H9 (cell line): ENCODE measurements around the gene PDXK. TPM values are rescaled to one million over a fixed set of nuclear protein-coding genes. Genes with fewer than 3 reads are reported as not detected.

Source experiments
- DNase-seq: peaks from one replicate; pipeline ENCODE4 v3.0.0-alpha.2; 2017
- H2AFZ ChIP-seq: one replicate; pipeline ENCODE4 v1.6.1; 2013; ENCODE audit warnings: mild to moderate bottlenecking, low read length, control low read depth, moderate library complexity
- H2AK5ac ChIP-seq: 2 replicates; pipeline ENCODE4 v1.6.1; 2013; ENCODE audit warnings: low read length, control low read depth, mixed read lengths; ENCODE audit not compliant: insufficient read length
- H2BK120ac ChIP-seq: one replicate; pipeline ENCODE4 v1.6.1; 2013; ENCODE audit warnings: low read depth, mild to moderate bottlenecking, low read length, control low read depth, inconsistent platforms; ENCODE audit not compliant: poor library complexity, severe bottlenecking
- H2BK12ac ChIP-seq: 2 replicates; pipeline ENCODE4 v1.6.1; 2013; ENCODE audit warnings: low read length, control low read depth, mixed read lengths, low read depth; ENCODE audit not compliant: insufficient read length
- H2BK15ac ChIP-seq: 2 replicates; pipeline ENCODE4 v1.6.1; 2013; ENCODE audit warnings: low read depth, low read length, control low read depth
- H2BK20ac ChIP-seq: one replicate; pipeline ENCODE4 v1.6.1; 2013; ENCODE audit warnings: low read depth, mild to moderate bottlenecking, low read length, control low read depth, inconsistent platforms; ENCODE audit not compliant: poor library complexity, severe bottlenecking
- H2BK5ac ChIP-seq: 2 replicates; pipeline ENCODE4 v1.6.1; 2013; ENCODE audit warnings: low read length, control low read depth, mixed read lengths; ENCODE audit not compliant: insufficient read length
- H3K14ac ChIP-seq: 2 replicates; pipeline ENCODE4 v1.6.1; 2013; ENCODE audit warnings: low read length, control low read depth; ENCODE audit not compliant: insufficient read depth
- H3K18ac ChIP-seq: 2 replicates; pipeline ENCODE4 v1.6.1; 2013; ENCODE audit warnings: low read depth, mild to moderate bottlenecking, mixed read lengths, low read length, control low read depth; ENCODE audit not compliant: insufficient read length
- H3K23ac ChIP-seq: 2 replicates; pipeline ENCODE4 v1.6.1; 2013; ENCODE audit warnings: low read length, control low read depth, mixed read lengths, low read depth; ENCODE audit not compliant: insufficient read length
- H3K23me2 ChIP-seq: 2 replicates; pipeline ENCODE4 v1.6.1; 2013; ENCODE audit warnings: low read depth, mild to moderate bottlenecking, mixed read lengths, low read length, control low read depth; ENCODE audit not compliant: insufficient read length, poor library complexity, severe bottlenecking
- H3K27ac ChIP-seq: 2 replicates; pipeline ENCODE4 v1.5.1; 2013; ENCODE audit warnings: low read length, control low read depth, mixed read lengths, low read depth; ENCODE audit not compliant: insufficient read length
- H3K27me3 ChIP-seq: 2 replicates; pipeline ENCODE4 v1.6.1; 2013; ENCODE audit warnings: low read length, control low read depth, inconsistent platforms; ENCODE audit not compliant: insufficient read depth
- H3K4ac ChIP-seq: 2 replicates; pipeline ENCODE4 v1.6.1; 2013; ENCODE audit warnings: low read depth, mild to moderate bottlenecking, control low read depth, inconsistent platforms, low read length, moderate library complexity
- H3K4me1 ChIP-seq: 2 replicates; pipeline ENCODE4 v1.6.1; 2013; ENCODE audit warnings: low read length, control low read depth, inconsistent platforms; ENCODE audit not compliant: insufficient read depth
- H3K4me2 ChIP-seq: 2 replicates; pipeline ENCODE4 v1.6.1; 2013; ENCODE audit warnings: low read length, control low read depth, mixed read lengths; ENCODE audit not compliant: insufficient read length, insufficient read depth
- H3K56ac ChIP-seq: 2 replicates; pipeline ENCODE4 v1.6.1; 2013; ENCODE audit warnings: low read depth, mild to moderate bottlenecking, mixed read lengths, low read length, control low read depth; ENCODE audit not compliant: insufficient read length
- H3K79me1 ChIP-seq: 2 replicates; pipeline ENCODE4 v1.6.1; 2013; ENCODE audit warnings: low read depth, mild to moderate bottlenecking, moderate library complexity, low read length, control low read depth, inconsistent platforms; ENCODE audit not compliant: insufficient read depth, poor library complexity, severe bottlenecking
- H3K79me2 ChIP-seq: 2 replicates; pipeline ENCODE4 v1.6.1; 2013; ENCODE audit warnings: low read length, control low read depth, inconsistent platforms; ENCODE audit not compliant: insufficient read depth
- H3K9ac ChIP-seq: 2 replicates; pipeline ENCODE4 v1.6.1; 2013; ENCODE audit warnings: low read length, control low read depth, mixed read lengths; ENCODE audit not compliant: insufficient read length; ENCODE audit errors: extremely low read depth
- H3K9me3 ChIP-seq: one replicate; pipeline ENCODE4 v1.6.1; 2013; ENCODE audit warnings: low read depth, low read length, inconsistent platforms; ENCODE audit not compliant: control insufficient read depth
- H3T11ph ChIP-seq: one replicate; pipeline ENCODE4 v1.6.1; 2013; ENCODE audit warnings: mild to moderate bottlenecking, low read length, control low read depth, inconsistent platforms
- H4K20me1 ChIP-seq: one replicate; pipeline ENCODE4 v1.6.1; 2013; ENCODE audit not compliant: control insufficient read depth, insufficient read length, insufficient read depth
- H4K5ac ChIP-seq: 2 replicates; pipeline ENCODE4 v1.6.1; 2013; ENCODE audit warnings: low read depth, mild to moderate bottlenecking, mixed read lengths, low read length, control low read depth; ENCODE audit not compliant: insufficient read length
- H4K8ac ChIP-seq: replicated peaks from 2 replicates; pipeline ENCODE4 v1.6.1; 2013; ENCODE audit warnings: low read length, control low read depth, mixed read lengths, low read depth; ENCODE audit not compliant: insufficient read length
- H4K91ac ChIP-seq: 2 replicates; pipeline ENCODE4 v1.6.1; 2013; ENCODE audit warnings: low read depth, mild to moderate bottlenecking, moderate library complexity, mixed read lengths, low read length, control low read depth; ENCODE audit not compliant: insufficient read length
- H3K27ac Mint-ChIP-seq, 3 experiments: 2 replicates in 2 of 3; 3 replicates in 1 of 3; pipeline ENCODE4 v1.8.0; 2020 to 2021; ENCODE audit warnings: mixed read lengths in 3 of 3, mild to moderate bottlenecking in 1 of 3, moderate library complexity in 1 of 3
- H3K27me3 Mint-ChIP-seq: 2 replicates; pipeline ENCODE4 v1.8.0; 2021; ENCODE audit warnings: low read depth, mild to moderate bottlenecking, moderate library complexity, mixed read lengths
- H3K36me3 Mint-ChIP-seq, 3 experiments: 2 replicates in 2 of 3; 3 replicates in 1 of 3; pipeline ENCODE4 v1.8.0; 2020 to 2021; ENCODE audit warnings: low read depth in 3 of 3, mixed read lengths in 3 of 3; ENCODE audit not compliant: insufficient read depth in 1 of 3
- H3K4me1 Mint-ChIP-seq, 2 experiments: 2 replicates each; pipeline ENCODE4 v1.8.0; 2020; ENCODE audit warnings: mixed read lengths in 2 of 2
- H3K4me3 Mint-ChIP-seq, 2 experiments: 2 replicates in 1 of 2; 3 replicates in 1 of 2; pipeline ENCODE4 v1.8.0; 2020 to 2021; ENCODE audit warnings: mild to moderate bottlenecking in 2 of 2, mixed read lengths in 2 of 2, moderate library complexity in 1 of 2
- H3K9me3 Mint-ChIP-seq, 2 experiments: 2 replicates in 1 of 2; 3 replicates in 1 of 2; pipeline ENCODE4 v1.8.0; 2020; ENCODE audit warnings: mild to moderate bottlenecking in 2 of 2, mixed read lengths in 2 of 2, moderate library complexity in 1 of 2
- CTCF ChIP-seq: fragments of 200-600 bp; sonication (generic); conservative IDR thresholded peaks from 3 replicates; pipeline ENCODE4 v1.8.0; 2021; ENCODE audit warnings: antibody characterized with exemption, mild to moderate bottlenecking
- WGBS: extraction: QIAGEN DNeasy Blood & Tissue Kit; methylation state at CpG from one replicate; pipeline ENCODE4 v1.1.7; 2013; ENCODE audit warnings: missing lambda C conversion rate, low lambda C conversion rate, mixed read lengths; ENCODE audit not compliant: insufficient read length; ENCODE audit errors: extremely low coverage; 5-methylcytosine and 5-hydroxymethylcytosine counted together
- total RNA-seq: library from RNA; stranded (reverse); gene quantifications from 2 replicates; pipeline ENCODE4 v1.2.1, GENCODE V29; 2021

The PDXK gene
- total RNA-seq, 1 experiment from 2014 or later, result 109 TPM

GRCh38 chr21:43733060-43733459 is 14.1 kb downstream of the PDXK start:
- Histone ChIP-seq H3K79me1 (peaks cover 5% of the 10 kb centered on the region), H2AFZ (no peak overlapping the region), H4K91ac (no peak overlapping the region), H2BK20ac (no peak overlapping the region), H3K23me2 (peaks cover 9% of the 10 kb centered on the region), H3K14ac (no peak overlapping the region), H2BK120ac (no peak overlapping the region), H2AK5ac (no peak overlapping the region), H3K9me3 (no peaks in the 10 kb centered on the region), H3K79me2 (peaks cover 3% of the 10 kb centered on the region; the same call in 1 of the 2 replicates), H3K4ac (no peak overlapping the region), H3K23ac (no peak overlapping the region), H3K4me1 (no peaks in the 10 kb centered on the region), H2BK15ac (no peak overlapping the region), H3K9ac (no peak overlapping the region), H3K56ac (no peak overlapping the region), H3K4me2 (no peak overlapping the region), H4K20me1 (no peaks in the 10 kb centered on the region), H2BK5ac (no peak overlapping the region), H2BK12ac (no peak overlapping the region), H3K27me3 (no peaks in the 10 kb centered on the region), H4K8ac (no peak overlapping the region), H3K18ac (no peak overlapping the region), H3K27ac (no peak overlapping the region), H4K5ac (no peak overlapping the region), H3T11ph (no peak overlapping the region)
- no peak for TF ChIP-seq CTCF
- Mint-ChIP-seq H3K27ac (peak overlapping the region in 1 of 3 experiments; percentile 62; a peak in 1 of 7 replicates), H3K9me3 (no peaks in the 10 kb centered on the region), H3K27me3 (no peaks in the 10 kb centered on the region), H3K4me1 (peaks cover 17 to 18% of the 10 kb centered on the region in 2 experiments), H3K4me3 (no peak overlapping the region), H3K36me3 (peaks cover 0 to 15% (median 0%) of the 10 kb centered on the region in 3 experiments; a peak in 3 of 7 replicates)
- no peak for DNase-seq
- no CpG with 5 or more reads among the region's 10 CpGs for WGBS
